Effector memory CD8-positive, alpha-beta T cell (primary cell): ENCODE results near the gene NKX2-2.

Experiments
- ATAC-seq: fragments of 150-1000 bp; cut with Tn5 transposase; replicated peaks from 2 replicates; pipeline ENCODE4 v1.10.0; 2021; ENCODE audit warnings: mild to moderate bottlenecking, moderate library complexity
- DNase-seq, 3 experiments: peaks; one replicate each; pipeline ENCODE4 v3.0.0; 2021
- H3K27ac Mint-ChIP-seq, 2 donors: one replicate each; pipeline ENCODE4 v1.8.0; 2022; ENCODE audit warnings: mild to moderate bottlenecking in 2 of 2, mixed read lengths in 2 of 2, moderate library complexity in 2 of 2
- H3K27me3 Mint-ChIP-seq, 2 donors: one replicate each; pipeline ENCODE4 v1.8.0; 2022; ENCODE audit warnings: mixed read lengths in 2 of 2
- H3K36me3 Mint-ChIP-seq: one replicate; pipeline ENCODE4 v1.8.0; 2022; ENCODE audit warnings: mild to moderate bottlenecking, moderate library complexity, mixed read lengths; ENCODE audit not compliant: insufficient read depth
- H3K4me1 Mint-ChIP-seq, 2 donors: one replicate each; pipeline ENCODE4 v1.8.0; 2022; ENCODE audit warnings: low read depth in 2 of 2, mixed read lengths in 2 of 2
- H3K4me3 Mint-ChIP-seq, 2 donors: one replicate each; pipeline ENCODE4 v1.8.0; 2022; ENCODE audit warnings: mild to moderate bottlenecking in 2 of 2, mixed read lengths in 2 of 2, moderate library complexity in 2 of 2
- H3K9me3 Mint-ChIP-seq, 2 donors: one replicate each; pipeline ENCODE4 v1.8.0; 2022; ENCODE audit warnings: mixed read lengths in 2 of 2

Gene NKX2-2

DNA sequence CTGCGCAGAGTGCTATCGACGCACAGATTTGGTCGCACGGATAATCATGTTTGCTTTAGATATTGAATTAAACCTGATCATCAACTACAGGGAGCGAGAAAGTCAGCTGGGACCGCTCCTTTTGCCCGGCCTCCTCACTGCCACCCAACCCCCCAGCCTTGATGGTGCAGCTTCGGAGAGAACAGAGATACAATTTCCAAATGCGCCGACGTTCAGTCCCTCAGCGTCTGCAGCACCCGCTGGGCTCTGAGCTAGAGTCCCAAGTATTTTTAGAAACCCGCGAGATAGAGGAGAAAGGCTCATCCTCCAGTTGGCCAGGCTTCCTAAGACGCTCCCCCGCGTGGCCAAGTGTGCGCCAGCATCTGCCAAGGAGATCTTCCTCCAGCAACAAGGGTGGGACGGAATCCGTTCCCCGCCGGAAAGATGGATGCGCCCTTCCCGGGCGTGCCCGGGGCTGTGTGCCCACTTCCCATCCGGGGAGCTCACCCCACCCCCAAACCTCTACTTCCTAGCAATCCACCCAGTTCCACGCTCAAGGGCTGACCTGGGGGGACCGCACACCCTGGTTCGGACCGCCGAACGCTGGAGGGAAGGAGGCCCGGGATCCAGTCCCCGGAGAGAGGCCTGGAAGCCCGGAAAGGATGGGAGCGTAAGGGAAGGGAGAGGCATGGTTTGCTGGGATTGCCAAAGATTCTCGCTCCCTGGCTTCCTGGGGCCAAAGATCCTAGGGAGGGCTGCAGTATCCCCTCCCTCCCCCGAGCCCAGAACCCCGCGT lies 4.1 kb downstream of the NKX2-2 start:
- H3K9me3 Mint-ChIP-seq = no peaks in the 10 kb centered on the region
- H3K27me3 Mint-ChIP-seq = peaks cover 63 to 91% of the 10 kb centered on the region in 2 donors
- H3K36me3 Mint-ChIP-seq = peaks cover 7% of the 10 kb centered on the region
- no peak for DNase-seq
- peaks cover 0 to 26% of the 10 kb centered on the region in 2 donors for H3K4me1 Mint-ChIP-seq
- H3K27ac Mint-ChIP-seq = no peak overlapping the region
- no peak for ATAC-seq
- peak overlapping the region; percentile 66 to 68 for H3K4me3 Mint-ChIP-seq

DNA sequence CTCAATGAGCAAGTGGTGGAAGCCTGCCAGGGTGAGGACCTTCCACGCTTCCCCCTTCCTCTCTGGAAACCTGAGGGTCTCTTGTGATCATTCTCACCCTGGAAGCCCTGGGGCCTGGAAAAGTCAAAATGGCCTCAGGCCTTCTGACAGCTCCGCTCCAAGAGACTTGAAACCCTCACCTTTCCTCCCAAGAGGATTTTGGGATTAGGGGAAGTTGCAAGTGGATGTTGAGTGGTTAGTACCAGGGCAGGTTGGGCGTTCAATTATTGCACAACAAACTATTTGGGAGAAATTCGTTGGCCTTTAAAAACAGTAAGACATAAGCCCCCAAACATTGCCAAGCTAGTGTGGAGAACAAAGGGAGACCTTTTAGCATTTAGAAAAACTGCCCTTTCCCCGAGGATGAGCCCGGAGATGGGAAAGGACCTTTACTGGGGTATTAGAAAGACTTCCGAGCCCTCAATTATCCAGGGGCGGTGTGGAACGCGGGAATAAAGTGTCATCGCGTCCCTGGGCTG lies 4.7 kb downstream of the NKX2-2 start:
- peak overlapping the region; percentile 23 to 68 for H3K4me3 Mint-ChIP-seq
- no peak overlapping the region for H3K27ac Mint-ChIP-seq
- DNase-seq = no peak
- H3K27me3 Mint-ChIP-seq = peaks cover 59 to 93% of the 10 kb centered on the region in 2 donors
- no peak for ATAC-seq
- H3K4me1 Mint-ChIP-seq = peaks cover 0 to 26% of the 10 kb centered on the region in 2 donors
- H3K36me3 Mint-ChIP-seq = peaks cover 7% of the 10 kb centered on the region
- H3K9me3 Mint-ChIP-seq = no peaks in the 10 kb centered on the region

DNA sequence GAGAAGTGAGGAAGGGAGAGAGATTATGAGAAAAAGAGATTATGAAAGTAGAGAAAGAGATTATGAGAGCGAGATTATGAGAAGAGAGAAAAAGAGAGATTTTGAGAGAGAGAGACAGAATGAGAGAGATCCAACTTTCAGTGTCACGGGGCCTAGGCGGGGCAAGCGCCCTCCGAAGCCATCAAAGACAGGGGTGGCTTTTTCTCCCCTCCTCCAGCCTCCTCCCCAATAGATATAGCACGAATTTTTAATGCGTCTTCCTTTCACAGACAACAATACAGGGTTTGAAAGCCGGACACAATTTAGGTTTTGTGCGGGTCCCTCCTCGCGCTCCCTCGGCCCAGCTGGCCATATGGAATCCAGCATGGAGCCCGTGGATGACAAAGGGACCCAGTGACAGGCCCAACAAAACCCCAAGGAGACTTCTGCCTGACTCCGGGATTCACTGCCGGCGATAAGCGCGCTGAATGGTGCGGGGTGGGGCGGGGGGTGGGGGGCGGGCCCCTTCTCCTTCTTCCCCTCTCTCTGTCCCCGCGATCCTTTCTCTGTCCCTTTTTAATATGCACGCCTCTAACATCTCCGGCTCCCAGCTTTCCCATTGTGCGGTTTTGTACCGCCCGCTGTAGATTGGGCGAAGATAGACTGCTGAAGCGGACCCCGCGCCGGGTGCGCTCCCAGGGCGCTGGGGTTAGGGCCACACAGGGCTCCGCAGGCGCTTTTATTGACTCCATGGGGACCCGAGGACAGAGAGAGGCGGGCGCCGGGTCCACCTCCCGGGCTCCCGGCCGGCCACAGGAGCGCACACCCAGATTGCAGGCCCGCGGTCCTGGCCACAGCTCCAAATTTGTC lies 5.4 kb downstream of the NKX2-2 start:
- H3K4me1 Mint-ChIP-seq = peaks cover 0 to 26% of the 10 kb centered on the region in 2 donors
- H3K27me3 Mint-ChIP-seq = peaks cover 61 to 93% of the 10 kb centered on the region in 2 donors
- no peak overlapping the region for H3K27ac Mint-ChIP-seq

DNA sequence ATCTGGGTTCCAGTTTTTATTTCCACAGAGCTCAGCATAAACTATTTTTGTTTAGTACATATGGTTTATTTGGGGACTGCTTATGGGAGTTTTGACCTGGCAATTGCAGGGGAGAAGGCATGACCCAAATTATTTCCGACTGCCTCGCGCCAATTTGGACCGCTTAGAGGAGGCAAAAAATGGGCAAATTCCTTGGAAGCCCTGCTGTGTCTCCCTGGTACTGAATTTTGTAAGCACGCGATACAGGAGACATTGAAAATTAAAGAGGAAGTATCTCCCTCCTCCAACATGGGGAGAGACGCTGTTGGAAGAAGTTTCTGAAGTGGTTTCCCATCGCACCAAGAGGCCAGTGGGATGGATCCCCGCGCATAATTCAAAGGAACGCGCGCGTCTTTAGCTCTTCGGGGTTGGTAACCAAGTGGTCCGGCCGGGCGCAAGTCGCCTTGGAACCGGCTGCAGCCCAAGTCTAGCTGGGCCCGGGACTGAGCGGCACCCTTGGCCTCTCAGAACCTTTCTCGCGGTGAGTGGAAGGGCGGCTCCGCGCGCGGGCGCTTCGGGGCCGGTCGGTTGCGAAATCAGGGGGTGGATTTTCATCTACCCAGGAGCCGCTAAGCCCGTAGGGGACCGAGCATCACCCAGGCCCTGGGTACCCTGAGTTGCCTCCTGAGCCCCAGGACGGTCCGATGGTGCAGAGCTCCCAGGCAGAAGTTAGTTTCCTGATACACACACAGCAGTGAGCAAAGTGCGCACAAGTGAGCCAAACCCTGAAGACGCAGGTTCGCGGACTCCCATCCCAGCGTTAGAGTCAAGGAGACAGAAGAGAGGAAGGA lies 6.2 kb downstream of the NKX2-2 start:
- DNase-seq (no peak), ATAC-seq (no peak)
- peaks cover 7% of the 10 kb centered on the region for H3K36me3 Mint-ChIP-seq
- H3K4me3 Mint-ChIP-seq = peak overlapping the region; percentile 1 to 3
- no peaks in the 10 kb centered on the region for H3K9me3 Mint-ChIP-seq
- peaks cover 0 to 24% of the 10 kb centered on the region in 2 donors for H3K4me1 Mint-ChIP-seq
- peaks cover 69 to 93% of the 10 kb centered on the region in 2 donors for H3K27me3 Mint-ChIP-seq
- no peak overlapping the region for H3K27ac Mint-ChIP-seq

More for the DNA sequence above, 5.4 kb downstream of the NKX2-2 start:
- H3K9me3 Mint-ChIP-seq = no peaks in the 10 kb centered on the region
- H3K4me3 Mint-ChIP-seq = peak overlapping the region; percentile 1 to 3
- DNase-seq (no peak), ATAC-seq (no peak)
- peaks cover 7% of the 10 kb centered on the region for H3K36me3 Mint-ChIP-seq

DNA sequence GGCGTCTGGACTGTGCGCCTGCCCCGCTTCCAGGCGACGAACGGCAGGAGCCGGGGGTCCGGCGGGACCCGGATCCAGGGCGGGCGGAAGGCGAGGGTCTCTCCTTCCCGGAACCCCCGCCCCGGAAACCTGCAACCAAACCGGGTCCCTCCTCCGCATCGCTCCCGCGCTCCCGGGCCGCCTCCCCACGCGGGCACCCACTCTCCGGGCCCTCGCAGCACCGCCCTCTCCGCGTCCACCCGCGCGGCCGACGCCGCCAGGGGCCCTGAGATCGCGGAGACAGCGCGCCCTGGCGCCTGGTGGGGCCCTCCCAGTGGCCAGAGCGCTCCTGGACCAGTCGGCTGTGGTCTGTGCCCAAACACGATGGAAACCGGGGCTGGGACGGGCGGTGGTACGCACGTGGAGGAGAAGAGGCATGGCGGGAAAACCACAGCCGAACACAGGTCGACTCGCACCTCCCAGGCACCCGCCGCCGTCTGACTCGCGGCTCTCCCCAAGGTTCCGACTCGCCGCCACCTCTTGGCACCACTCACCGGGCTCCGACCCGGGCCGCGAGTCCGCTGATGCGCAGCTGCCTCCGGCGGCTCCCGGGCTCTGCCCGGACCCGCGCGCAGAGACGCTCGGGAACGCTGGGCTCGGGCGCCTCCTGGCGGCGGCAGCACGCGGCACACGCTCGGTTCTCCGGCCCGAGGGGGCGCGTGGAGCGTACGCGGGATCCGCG lies 7.9 kb downstream of the NKX2-2 start:
- no peaks in the 10 kb centered on the region for H3K9me3 Mint-ChIP-seq
- peaks cover 7% of the 10 kb centered on the region for H3K36me3 Mint-ChIP-seq
- DNase-seq = peak; percentile 31 to 57 (median 48)
- peak overlapping the region; percentile 52 to 68 for H3K4me3 Mint-ChIP-seq
- peaks cover 64 to 84% of the 10 kb centered on the region in 2 donors for H3K27me3 Mint-ChIP-seq
- peaks cover 0 to 20% of the 10 kb centered on the region in 2 donors for H3K4me1 Mint-ChIP-seq
- H3K27ac Mint-ChIP-seq = no peak overlapping the region
- peak; percentile 74 for ATAC-seq

DNA sequence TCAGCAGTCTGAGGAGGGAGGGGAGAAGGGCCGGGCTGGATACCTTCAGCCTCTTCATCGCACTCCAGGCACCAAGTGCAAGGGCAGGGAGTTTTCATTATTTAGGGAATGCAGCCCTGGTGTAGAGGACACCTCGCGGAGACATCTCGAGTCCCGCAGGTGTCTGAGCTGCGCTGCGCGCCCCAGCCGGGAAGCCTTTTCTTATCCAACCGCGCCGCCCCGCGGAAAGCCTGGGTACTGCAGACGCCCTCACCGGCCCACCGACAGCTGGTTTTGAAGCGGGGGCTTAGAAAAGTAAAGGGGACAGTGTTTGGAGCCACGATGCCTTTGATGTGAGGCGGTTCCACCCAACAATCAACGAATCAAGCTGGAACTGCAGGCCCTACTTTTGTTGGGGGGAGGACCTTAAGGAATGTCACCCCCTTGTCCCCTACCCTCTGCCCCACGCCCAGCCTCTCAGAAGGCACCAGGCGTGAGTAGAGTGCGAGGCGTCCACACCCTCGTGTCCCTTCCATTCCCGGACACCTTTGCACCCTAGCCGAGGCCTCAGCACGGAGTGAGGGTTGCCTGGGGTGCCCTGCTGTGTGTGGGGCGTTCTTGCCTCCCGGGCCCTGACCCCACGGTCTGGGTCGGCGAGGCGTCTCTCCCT lies 8.6 kb downstream of the NKX2-2 start:
- peaks cover 0 to 17% of the 10 kb centered on the region in 2 donors for H3K4me1 Mint-ChIP-seq
- ATAC-seq = peak; percentile 65
- H3K9me3 Mint-ChIP-seq = no peaks in the 10 kb centered on the region
- peaks cover 7% of the 10 kb centered on the region for H3K36me3 Mint-ChIP-seq
- DNase-seq = peak; percentile 69 to 80 (median 76)
- H3K4me3 Mint-ChIP-seq = peak overlapping the region; percentile 56 to 65
- H3K27me3 Mint-ChIP-seq = peaks cover 67 to 84% of the 10 kb centered on the region in 2 donors
- H3K27ac Mint-ChIP-seq = no peak overlapping the region

DNA sequence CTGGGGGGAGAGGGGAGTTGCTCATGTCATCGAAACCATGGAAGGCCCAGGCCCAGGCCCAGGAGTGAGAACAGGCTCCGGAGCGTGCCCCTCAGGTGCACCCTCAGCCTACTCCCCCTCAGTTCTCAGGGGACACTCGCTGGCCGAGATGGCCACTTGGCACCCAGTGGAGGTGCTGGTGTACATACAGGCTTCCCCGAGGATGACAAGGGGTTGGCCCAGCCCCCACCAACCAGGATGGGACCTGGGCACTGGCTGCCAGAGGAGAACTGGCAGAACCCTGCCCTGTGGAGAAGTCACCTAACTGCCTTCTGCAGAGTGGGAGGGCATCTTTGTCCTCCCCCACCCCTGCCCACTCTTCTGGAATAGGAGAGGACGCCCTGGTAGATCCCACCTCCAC lies 9.5 kb downstream of the NKX2-2 start:
- ATAC-seq = no peak
- Mint-ChIP-seq H3K27ac (no peak overlapping the region), H3K27me3 (peaks cover 59 to 84% of the 10 kb centered on the region in 2 donors), H3K9me3 (no peaks in the 10 kb centered on the region), H3K4me3 (peak overlapping the region in 1 of 2 donors; percentile 65), H3K4me1 (peaks cover 0 to 9% of the 10 kb centered on the region in 2 donors), H3K36me3 (peaks cover 7% of the 10 kb centered on the region)
- DNase-seq = no peak

DNA sequence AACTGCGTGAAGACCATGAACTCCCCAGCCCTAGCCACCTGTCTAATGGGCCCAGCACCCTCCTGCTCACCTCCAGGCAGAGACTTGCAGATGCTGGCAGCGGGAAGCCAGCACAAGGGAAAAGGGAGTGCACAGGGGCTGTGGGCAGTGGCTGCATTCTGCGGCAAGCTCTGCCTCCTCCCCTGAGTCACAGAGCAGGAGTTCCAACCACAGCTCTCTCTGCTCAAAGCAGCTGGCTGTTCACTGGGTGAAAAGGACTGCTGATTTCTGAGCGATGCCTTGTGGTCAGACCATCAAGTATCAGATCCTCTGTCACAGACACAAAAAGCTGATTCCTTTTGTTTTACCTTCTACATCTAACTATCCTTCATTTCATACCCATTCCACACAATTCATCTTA lies 10.5 kb downstream of the NKX2-2 start:
- Mint-ChIP-seq H3K4me1 (peaks cover 0 to 6% of the 10 kb centered on the region in 2 donors), H3K36me3 (peaks cover 8% of the 10 kb centered on the region), H3K4me3 (no peak overlapping the region), H3K27me3 (peaks cover 57 to 84% of the 10 kb centered on the region in 2 donors), H3K9me3 (no peaks in the 10 kb centered on the region), H3K27ac (no peak overlapping the region)
- DNase-seq = no peak
- ATAC-seq = no peak

DNA sequence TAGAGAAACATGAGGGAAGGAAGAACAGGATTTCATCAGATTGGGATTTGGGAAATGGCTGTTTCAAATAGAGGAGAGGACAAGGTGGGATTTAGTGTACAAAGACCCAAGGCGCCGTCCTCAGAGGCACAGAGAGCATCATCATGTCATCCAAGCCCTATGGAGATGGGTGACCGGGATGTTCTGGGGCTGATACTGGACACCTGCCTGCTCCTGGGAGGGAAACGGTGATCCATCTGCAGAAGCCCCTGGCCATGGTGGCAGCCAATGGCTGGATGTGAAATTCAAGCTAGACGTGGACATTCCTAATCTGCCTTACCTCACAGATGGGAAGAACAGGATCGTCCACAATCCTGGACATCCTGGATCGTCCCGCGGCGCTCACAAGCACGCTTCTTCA lies 12.7 kb downstream of the NKX2-2 start:
- peaks cover 47 to 79% of the 10 kb centered on the region in 2 donors for H3K27me3 Mint-ChIP-seq

DNA sequence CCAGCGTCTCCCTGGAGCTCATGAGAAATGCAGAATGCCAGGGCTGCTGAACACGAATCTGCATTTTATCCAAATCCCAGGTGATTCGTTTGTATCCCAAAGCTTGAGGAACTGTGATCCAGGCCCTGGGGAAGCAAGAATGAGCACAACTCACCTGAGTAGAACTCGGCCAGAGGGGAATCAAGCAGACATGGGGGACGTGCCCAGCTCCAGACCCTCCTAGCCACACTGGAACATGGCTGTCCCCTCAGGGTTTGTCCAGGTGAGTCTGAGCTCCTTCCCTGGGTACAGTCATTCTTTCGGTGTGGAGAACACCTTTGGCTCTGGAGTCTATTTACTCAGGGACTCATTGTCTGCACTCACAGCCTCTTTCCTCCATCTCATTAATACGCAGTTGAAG lies 13.3 kb downstream of the NKX2-2 start:
- H3K9me3 Mint-ChIP-seq = no peaks in the 10 kb centered on the region
- H3K4me3 Mint-ChIP-seq = no peak overlapping the region
- H3K27me3 Mint-ChIP-seq = peaks cover 51 to 84% of the 10 kb centered on the region in 2 donors
- H3K27ac Mint-ChIP-seq = no peak overlapping the region
- peaks cover 3% of the 10 kb centered on the region for H3K36me3 Mint-ChIP-seq
- ATAC-seq (no peak), DNase-seq (no peak)
- peaks cover 0 to 2% of the 10 kb centered on the region in 2 donors for H3K4me1 Mint-ChIP-seq

More for the DNA sequence above, 12.7 kb downstream of the NKX2-2 start:
- DNase-seq = no peak
- no peak for ATAC-seq
- Mint-ChIP-seq H3K4me3 (no peak overlapping the region), H3K27ac (no peak overlapping the region), H3K4me1 (peaks cover 0 to 2% of the 10 kb centered on the region in 2 donors), H3K9me3 (no peaks in the 10 kb centered on the region), H3K36me3 (peaks cover 3% of the 10 kb centered on the region)

DNA sequence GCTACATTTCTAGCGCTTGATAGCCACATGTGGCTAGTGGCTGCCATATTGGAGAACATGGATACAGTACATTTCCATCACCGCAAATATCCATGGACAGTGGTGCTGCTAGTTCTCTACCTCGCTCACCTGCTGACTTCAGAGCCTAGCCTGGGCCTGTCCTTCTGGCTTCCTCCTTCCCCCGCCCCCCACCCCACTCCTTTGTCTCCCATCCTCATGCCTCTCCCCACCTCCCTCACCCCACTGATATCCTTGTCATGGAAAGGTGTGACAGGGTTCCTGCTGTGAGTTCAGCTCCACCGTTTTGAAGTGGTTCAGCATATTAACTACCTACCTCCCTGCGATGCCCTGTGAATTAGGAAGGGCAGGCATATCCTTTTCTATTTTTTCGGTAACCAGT lies 14.2 kb downstream of the NKX2-2 start:
- Mint-ChIP-seq H3K36me3 (peaks cover 3% of the 10 kb centered on the region), H3K9me3 (no peaks in the 10 kb centered on the region), H3K4me1 (no peaks in the 10 kb centered on the region), H3K27me3 (peaks cover 48 to 83% of the 10 kb centered on the region in 2 donors), H3K27ac (no peak overlapping the region), H3K4me3 (no peak overlapping the region)
- no peak for ATAC-seq
- no peak for DNase-seq

DNA sequence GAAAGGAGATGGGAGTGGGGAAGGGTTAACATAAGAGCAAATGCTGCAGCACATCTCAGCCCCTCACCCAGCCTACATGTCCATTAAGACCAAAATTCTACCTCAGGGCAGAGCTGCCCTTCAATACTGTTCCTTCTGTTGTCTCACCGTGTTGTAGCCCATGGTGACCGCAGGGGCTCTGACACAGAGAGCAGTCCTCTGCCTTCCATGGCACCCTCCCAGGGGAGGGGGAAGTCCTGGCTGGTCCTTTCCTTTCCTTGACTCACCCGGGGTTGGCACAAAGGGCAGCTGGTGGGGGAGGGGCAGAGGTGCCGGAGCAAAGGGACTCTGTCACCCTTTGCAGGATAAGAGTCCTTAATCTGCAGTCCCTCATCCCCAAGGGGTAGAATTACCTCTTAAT lies 15.2 kb downstream of the NKX2-2 start:
- Mint-ChIP-seq H3K27me3 (peaks cover 42 to 83% of the 10 kb centered on the region in 2 donors), H3K4me1 (no peaks in the 10 kb centered on the region), H3K27ac (no peak overlapping the region), H3K9me3 (no peaks in the 10 kb centered on the region), H3K36me3 (peaks cover 3% of the 10 kb centered on the region), H3K4me3 (no peak overlapping the region)
- no peak for ATAC-seq
- DNase-seq = no peak
